Right lobe of liver (tissue), 6 donors: ENCODE data around the gene ASCL2. TPM values are rescaled to one million over a fixed set of nuclear protein-coding genes. Genes with fewer than 3 reads are reported as not detected.

Source experiments
- ATAC-seq, 4 donors: fragments of 200-7000 bp; cut with Tn5 transposase; one replicate each; pipeline ENCODE4 v1.9.1; 2020; ENCODE audit warnings: mild to moderate bottlenecking in 4 of 4, moderate library complexity in 4 of 4
- DNase-seq, 3 donors: peaks; one replicate each; pipeline ENCODE4 v3.0.0-alpha.2; 2020
- H3K27ac ChIP-seq, 3 donors: fragments of 200-600 bp; one replicate each; pipeline ENCODE4 v1.8.0; 2022
- H3K27me3 ChIP-seq, 2 donors: fragments of 200-600 bp; one replicate each; pipeline ENCODE4 v1.8.0; 2022
- H3K36me3 ChIP-seq, 4 donors: fragments of 200-600 bp; sonication (generic) in 1 of 4; one replicate each; pipeline versions ENCODE4 v1.5.1 to v1.8.0; 2017 to 2022; ENCODE audit warnings: control low read depth in 1 of 4
- H3K4me1 ChIP-seq, 4 donors: fragments of 200-600 bp; sonication (generic) in 1 of 4; one replicate each; pipeline versions ENCODE4 v1.5.1 to v1.8.0; 2017 to 2022; ENCODE audit warnings: control low read depth in 1 of 4
- H3K4me3 ChIP-seq, 3 donors: fragments of 200-600 bp; one replicate each; pipeline ENCODE4 v1.8.0; 2022
- H3K9me3 ChIP-seq, 4 donors: fragments of 200-600 bp; sonication (generic) in 1 of 4; one replicate each; pipeline versions ENCODE4 v1.5.1 to v1.8.0; 2017 to 2022; ENCODE audit warnings: control low read depth in 1 of 4
- POLR2A ChIP-seq: fragments of 450-650 bp; IDR thresholded peaks from one replicate; pipeline ENCODE4 v1.6.1; 2017; ENCODE audit warnings: antibody characterized with exemption, mild to moderate bottlenecking
- WGBS: methylation state at CpG from one replicate; pipeline ENCODE4 v1.1.6; 2018; ENCODE audit warnings: low coverage, low lambda C conversion rate; ENCODE audit not compliant: insufficient coverage; ENCODE audit errors: missing lambda C conversion rate; 5-methylcytosine and 5-hydroxymethylcytosine counted together
- intact Hi-C, 2 donors: fragments of 100-400 bp; cut with DNase I; formaldehyde crosslinking; loops; one replicate each; pipeline versions ENCODE4 v1.11.2 to v1.14.1; 2022
- total RNA-seq, 6 experiments: library from RNA; depleted of rRNA in 2 of 6; stranded (reverse); fragments of >200 nt in 2 of 6; fragmentation: NEBNext Ultra II Directional in 3 of 6; extraction: Animal tissue kit (Norgen Biotek cat#: 25700) in 3 of 6; gene quantifications; one replicate each; pipeline versions ENCODE4 v1.1.0 to v1.2.4, GENCODE V29; 2016 to 2023
- TF ChIP-seq, protein P1 (sequence below), 4 donors: fragments of 200-600 bp in 3 of 4; fragments of 450-650 bp in 1 of 4; IDR thresholded peaks; one replicate each; pipeline versions ENCODE4 v1.5.1 to v1.8.0; 2016 to 2022; ENCODE audit warnings: antibody characterized with exemption in 4 of 4, mild to moderate bottlenecking in 2 of 4
- donor health status: DM: no; HTN: yes; CAD: no.
- donor health status: DM: no; HTN: no; CAD: no.
- donor health status: DM: no; HTN: no; CAD: no.
- donor health status: DM: no; HTN: yes; CAD: no.
- donor health status: DM: no; HTN: yes; CAD: no.

ASCL2 gene
- total RNA-seq, 6 experiments from 2014 or later, result 0.42 to 0.81 (median 0.64) TPM

DNA sequence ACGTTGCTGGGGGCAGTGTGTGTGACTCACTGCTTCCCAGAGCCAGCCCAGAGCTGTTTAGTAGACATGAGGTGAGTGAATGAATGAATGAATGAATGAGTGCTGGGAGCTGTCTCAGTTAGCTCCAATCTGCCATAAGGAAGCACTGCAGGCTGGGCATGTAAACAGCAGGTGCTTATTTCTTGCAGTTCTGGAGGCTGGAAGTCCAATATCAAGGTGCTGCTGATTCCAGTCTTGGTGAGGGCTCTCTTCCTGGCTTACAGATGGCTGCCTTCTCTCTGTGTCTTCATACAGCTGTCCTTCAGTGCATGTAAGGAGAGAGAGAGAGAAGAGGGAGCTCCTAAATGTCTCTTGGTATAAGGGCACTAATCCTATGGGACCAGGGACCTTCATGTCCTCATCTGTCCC lies 27.2 kb upstream of the ASCL2 start:
- 29% methylated on average over 1 of the region's 1 CpG for WGBS
- no peaks in the 10 kb centered on the region for H3K27me3 ChIP-seq
- H3K27ac ChIP-seq, result no peak overlapping the region
- ATAC-seq, result no peak
- no peaks in the 10 kb centered on the region for H3K9me3 ChIP-seq
- H3K36me3 ChIP-seq, result no peaks in the 10 kb centered on the region
- no peak overlapping the region for H3K4me3 ChIP-seq
- TF ChIP-seq, protein P1, sequence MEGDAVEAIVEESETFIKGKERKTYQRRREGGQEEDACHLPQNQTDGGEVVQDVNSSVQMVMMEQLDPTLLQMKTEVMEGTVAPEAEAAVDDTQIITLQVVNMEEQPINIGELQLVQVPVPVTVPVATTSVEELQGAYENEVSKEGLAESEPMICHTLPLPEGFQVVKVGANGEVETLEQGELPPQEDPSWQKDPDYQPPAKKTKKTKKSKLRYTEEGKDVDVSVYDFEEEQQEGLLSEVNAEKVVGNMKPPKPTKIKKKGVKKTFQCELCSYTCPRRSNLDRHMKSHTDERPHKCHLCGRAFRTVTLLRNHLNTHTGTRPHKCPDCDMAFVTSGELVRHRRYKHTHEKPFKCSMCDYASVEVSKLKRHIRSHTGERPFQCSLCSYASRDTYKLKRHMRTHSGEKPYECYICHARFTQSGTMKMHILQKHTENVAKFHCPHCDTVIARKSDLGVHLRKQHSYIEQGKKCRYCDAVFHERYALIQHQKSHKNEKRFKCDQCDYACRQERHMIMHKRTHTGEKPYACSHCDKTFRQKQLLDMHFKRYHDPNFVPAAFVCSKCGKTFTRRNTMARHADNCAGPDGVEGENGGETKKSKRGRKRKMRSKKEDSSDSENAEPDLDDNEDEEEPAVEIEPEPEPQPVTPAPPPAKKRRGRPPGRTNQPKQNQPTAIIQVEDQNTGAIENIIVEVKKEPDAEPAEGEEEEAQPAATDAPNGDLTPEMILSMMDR (IDR thresholded peaks at IDR 0.05), result no peak
- TF ChIP-seq POLR2A, result no peak
- DNase-seq, result no peak
- intact Hi-C loops, result loop anchor here in 1 of 2 donors (5.0 kb wide), 1 partner anchor 100 kb away; no protein-coding TSS in a partner anchor
- no peaks in the 10 kb centered on the region for H3K4me1 ChIP-seq

DNA sequence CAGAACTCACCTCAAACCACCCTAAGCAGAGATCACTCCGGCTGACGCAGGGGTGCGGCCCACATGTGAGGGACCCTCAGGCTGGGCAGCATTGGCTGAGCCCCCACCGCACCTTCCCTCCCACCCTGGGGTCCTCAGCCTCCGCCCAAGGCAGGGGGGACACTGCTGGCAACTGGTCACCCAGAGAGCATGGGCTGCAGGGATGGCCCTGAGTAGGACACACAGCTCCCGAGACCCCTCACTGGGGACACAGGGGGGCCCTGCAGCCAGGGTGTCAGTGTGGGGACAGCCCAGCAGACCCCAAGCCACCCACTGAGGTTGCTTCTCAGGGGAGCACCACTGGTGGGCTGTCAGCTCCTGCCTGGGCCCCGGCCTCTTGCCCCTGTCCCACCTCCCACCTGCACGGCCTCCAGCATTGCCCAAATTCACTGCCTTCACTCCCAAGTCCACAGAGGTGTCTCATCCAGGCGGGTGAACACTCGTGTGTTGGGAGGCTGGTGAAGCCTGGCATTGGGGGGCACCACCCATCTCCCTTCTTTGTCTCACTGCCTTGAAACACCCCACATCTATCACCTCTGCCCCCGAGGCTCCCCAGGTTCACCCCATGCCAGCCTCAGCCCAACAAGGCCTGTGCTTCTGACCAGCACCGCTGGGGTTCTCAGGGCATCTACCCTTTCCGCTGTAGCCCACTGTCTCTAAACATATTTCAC lies 26.7 kb upstream of the ASCL2 start:
- no peak for TF ChIP-seq POLR2A
- TF ChIP-seq, protein P1 (IDR thresholded peaks at IDR 0.05), result no peak
- Histone ChIP-seq H3K4me3 (no peak overlapping the region), H3K27me3 (no peaks in the 10 kb centered on the region), H3K36me3 (no peaks in the 10 kb centered on the region), H3K27ac (no peak overlapping the region), H3K9me3 (no peaks in the 10 kb centered on the region), H3K4me1 (no peaks in the 10 kb centered on the region)
- intact Hi-C loops, result loop anchor here in 1 of 2 donors (5.0 kb wide), 1 partner anchor 100 kb away; no protein-coding TSS in a partner anchor
- 62% methylated on average over 3 of the region's 13 CpGs for WGBS
- DNase-seq, result peak in 1 of 3 donors; percentile 36
- no peak for ATAC-seq

DNA sequence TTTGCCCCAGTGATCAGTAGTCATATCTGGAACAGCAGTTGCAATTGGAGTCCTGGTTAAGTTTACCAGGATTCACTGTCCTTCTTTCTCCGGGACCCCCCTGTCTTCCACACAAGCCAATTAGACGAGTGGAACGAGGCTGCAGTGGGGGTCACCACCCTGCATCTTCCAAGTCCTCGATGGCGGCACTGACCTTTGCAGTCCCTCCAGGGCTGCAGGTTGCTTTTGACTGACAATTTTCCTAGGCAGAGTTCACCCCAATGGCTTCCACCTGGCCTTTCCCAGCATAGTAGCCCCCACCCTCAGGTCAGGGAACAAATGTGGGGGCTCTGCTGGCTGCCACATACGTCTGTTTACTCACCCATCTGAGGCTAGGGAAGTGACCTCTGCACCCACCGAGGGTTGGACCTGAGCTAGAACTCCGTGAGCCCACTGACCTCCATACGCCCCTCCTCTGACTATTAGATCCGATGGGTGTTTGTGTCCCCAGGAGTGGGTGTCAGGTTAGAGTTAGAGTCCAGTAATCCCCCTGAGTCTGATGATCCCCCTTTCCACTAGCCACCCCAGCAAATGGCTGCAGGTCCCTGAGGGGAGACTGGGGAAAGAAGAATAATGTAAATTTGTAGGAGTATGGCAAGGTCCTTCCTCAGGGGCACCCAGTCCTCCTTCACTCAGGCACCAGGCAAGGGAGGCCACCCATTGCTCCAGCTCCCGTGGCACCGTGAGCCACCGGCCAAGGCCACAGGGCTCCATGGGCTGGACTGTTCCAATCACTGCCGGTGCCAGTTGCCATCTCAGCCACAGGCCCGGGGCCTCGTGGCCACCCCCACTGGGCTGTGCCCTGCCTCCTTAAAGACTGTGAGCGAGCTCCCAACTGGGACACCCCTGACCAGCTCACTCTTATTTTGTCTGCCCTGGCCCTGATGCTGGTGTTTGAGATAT lies 25.9 kb upstream of the ASCL2 start:
- Histone ChIP-seq H3K27me3 (no peaks in the 10 kb centered on the region), H3K4me3 (no peak overlapping the region), H3K4me1 (no peaks in the 10 kb centered on the region), H3K9me3 (no peaks in the 10 kb centered on the region), H3K27ac (no peak overlapping the region), H3K36me3 (no peaks in the 10 kb centered on the region)
- intact Hi-C loops, result loop anchor here in 1 of 2 donors (5.0 kb wide), 1 partner anchor 99 kb away; no protein-coding TSS in a partner anchor
- TF ChIP-seq, protein P1 (IDR thresholded peaks at IDR 0.05), result no peak
- no peak for TF ChIP-seq POLR2A
- ATAC-seq (no peak), DNase-seq (peak in 2 of 3 donors; percentile 38 to 42)
- WGBS, result 31% methylated on average over 3 of the region's 17 CpGs

DNA sequence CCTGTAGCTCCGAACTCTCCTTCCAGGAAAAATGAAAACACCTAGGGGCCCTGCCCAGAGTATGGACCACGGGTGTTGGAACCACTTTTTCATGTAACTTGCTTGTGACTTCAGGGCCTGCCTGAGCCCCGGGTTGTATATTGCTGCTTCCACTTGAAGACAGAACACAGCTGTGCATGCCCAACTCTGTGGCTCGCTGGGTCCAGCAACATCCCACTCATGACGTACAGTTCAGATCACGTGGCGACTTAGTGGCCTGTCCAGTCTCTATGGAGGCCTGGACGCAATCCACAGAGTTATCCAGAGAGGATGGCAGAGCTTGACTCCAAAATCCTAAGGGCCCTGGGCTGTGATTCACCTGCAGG lies 24.5 kb upstream of the ASCL2 start:
- ATAC-seq (no peak), DNase-seq (no peak)
- 100% methylated on average over 1 of the region's 8 CpGs for WGBS
- Histone ChIP-seq H3K36me3 (no peaks in the 10 kb centered on the region), H3K4me1 (no peaks in the 10 kb centered on the region), H3K27me3 (no peaks in the 10 kb centered on the region), H3K27ac (no peak overlapping the region), H3K9me3 (no peaks in the 10 kb centered on the region), H3K4me3 (no peak overlapping the region)
- TF ChIP-seq POLR2A, result no peak
- TF ChIP-seq, protein P1 (IDR thresholded peaks at IDR 0.05), result no peak
- intact Hi-C loops, result loop anchor here in 1 of 2 donors (5.0 kb wide), 1 partner anchor 98 kb away; no protein-coding TSS in a partner anchor
